MM.1S (cell line): ENCODE results near the gene ARHGAP26.

Experiments
- EZH2 ChIP-seq: fragments of 300-600 bp; sonication (generic); optimal IDR thresholded peaks from 2 replicates; pipeline ENCODE3; 2017; ENCODE audit warnings: low read depth, mild to moderate bottlenecking, antibody characterized with exemption, low read length, mixed read lengths
- EZH2phosphoT487 ChIP-seq: fragments of 300-600 bp; sonication (generic); IDR thresholded peaks from 2 replicates; pipeline ENCODE4 v1.6.1; 2018; ENCODE audit warnings: antibody characterized with exemption, low read length
- TF ChIP-seq, protein P1 (sequence below): fragments of 300-600 bp; sonication (generic); IDR thresholded peaks from 2 replicates; pipeline ENCODE4 v1.5.1; 2016; ENCODE audit warnings: antibody characterized with exemption, low read length, mixed read lengths

DNA sequence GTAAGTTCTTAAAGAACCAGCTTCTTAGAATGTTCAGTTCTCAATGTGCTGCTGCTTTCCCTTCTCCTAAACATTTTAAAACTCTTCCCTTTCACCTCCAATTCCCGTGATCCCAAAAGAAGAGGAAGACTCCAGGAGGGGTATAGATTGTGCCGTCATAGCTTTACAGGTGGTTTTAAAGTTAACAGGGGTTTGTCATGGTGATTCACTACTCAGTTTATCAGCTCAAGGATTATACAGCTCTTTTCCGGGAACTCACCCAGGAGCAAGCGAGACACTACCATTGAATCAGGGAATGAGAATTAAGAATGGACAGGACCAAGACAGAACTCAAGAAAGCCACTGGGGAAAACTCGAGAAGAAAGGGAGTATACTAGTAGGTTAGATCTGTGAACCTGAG is 454.5 kb downstream of the ARHGAP26 start:
- TF ChIP-seq, protein P1, sequence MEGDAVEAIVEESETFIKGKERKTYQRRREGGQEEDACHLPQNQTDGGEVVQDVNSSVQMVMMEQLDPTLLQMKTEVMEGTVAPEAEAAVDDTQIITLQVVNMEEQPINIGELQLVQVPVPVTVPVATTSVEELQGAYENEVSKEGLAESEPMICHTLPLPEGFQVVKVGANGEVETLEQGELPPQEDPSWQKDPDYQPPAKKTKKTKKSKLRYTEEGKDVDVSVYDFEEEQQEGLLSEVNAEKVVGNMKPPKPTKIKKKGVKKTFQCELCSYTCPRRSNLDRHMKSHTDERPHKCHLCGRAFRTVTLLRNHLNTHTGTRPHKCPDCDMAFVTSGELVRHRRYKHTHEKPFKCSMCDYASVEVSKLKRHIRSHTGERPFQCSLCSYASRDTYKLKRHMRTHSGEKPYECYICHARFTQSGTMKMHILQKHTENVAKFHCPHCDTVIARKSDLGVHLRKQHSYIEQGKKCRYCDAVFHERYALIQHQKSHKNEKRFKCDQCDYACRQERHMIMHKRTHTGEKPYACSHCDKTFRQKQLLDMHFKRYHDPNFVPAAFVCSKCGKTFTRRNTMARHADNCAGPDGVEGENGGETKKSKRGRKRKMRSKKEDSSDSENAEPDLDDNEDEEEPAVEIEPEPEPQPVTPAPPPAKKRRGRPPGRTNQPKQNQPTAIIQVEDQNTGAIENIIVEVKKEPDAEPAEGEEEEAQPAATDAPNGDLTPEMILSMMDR = no peak
- TF ChIP-seq EZH2phosphoT487 (no peak), EZH2 (no peak)
